COLO829 (cell line): Measurements from ENCODE around the gene VAC14.

Experiments
- DNase-seq: peaks from one replicate; pipeline ENCODE4 v3.0.0; 2012; ENCODE audit warnings: low spot score

Gene VAC14

GRCh38 chr16:70691223-70692129 is 109.5 kb downstream of the VAC14 start:
- no peak for DNase-seq

GRCh38 chr16:70689970-70690891 is 110.7 kb downstream of the VAC14 start:
- DNase-seq = no peak

GRCh38 chr16:70689035-70689969 is 111.7 kb downstream of the VAC14 start:
- no peak for DNase-seq

DNA sequence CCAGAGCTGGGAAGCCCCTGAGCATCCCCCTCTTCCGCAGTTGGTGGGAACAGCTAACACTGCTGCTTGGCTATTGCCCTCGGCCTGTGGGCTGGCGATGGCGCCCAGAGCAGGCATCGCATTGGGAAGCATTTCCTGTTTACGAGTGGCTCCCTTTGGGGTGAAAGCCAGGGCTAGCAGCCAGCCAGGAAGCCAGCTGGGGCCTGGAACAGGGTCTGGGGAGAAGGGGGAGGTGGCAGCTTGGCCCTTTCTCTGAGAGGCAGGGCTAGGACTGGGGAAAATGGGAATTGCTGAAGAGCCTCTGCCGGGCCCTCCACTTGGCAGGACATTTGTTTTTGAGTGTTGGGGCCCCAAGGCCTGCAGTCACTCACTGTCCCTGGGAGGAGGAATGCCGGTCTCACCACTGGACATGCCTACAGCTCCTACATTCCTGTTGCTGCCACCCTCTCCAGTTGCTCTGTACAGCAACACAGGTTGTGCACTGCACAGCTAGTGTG is 112.7 kb downstream of the VAC14 start:
- DNase-seq = no peak

- DNase-seq = no peak
Observed at GRCh38 chr16:70687671-70688245, 113.2 kb downstream of the VAC14 start.

DNA sequence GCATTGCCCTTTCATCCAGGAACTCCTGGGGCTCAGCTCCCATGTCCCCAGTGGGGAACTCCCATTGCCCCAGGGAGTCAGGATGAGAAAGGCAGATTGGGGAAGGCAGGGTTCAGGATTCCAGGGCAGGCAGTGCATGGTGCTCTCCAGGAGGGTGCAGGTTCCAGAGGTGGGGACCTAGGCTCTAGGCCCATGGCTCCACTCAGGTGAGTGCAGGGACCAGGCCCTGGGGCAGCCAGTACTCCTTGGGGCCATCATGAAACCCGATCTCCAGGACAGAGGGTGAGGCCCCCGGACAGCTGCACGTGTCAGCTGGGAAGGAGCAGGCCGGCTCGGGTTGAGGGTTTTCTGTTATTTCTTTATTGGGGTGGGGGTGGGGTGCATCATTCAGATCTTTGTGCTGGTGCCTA is 113.9 kb downstream of the VAC14 start:
- no peak for DNase-seq

DNA sequence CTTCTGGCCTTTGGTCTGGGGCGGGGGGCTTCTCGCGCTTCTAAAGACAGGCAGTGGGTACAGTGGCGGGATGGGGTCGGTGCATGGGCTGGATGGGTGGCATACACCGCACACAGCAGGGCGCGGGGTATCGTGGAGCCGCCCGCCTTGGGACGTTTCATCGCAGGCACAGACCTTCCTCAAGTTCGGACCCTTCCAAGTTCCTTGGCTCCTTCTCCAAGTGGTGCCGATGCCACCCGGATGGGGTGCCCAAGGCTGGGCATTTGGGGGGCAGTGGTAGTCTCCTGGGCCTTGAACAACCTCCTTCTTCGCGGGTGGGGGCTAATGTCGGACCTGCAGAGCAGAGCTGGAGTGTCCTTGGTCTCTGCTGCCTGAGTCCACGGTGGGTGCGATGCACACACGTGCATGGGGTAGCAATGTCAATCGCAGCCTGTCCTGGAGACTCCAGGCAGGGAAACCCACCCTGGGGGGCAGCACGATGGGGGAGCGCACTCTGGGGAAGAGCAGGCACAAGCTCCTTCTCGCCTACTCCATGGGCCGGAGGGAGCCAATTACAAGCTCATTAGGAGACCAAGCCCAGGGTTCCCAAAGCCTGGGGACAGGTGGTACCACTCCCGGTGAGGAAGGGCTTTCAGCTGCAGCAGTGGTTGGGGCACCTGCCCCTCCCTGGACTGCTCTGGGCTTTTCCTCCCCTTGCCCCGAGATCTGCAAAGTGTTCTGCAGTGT is 114.4 kb downstream of the VAC14 start:
- no peak for DNase-seq

DNA sequence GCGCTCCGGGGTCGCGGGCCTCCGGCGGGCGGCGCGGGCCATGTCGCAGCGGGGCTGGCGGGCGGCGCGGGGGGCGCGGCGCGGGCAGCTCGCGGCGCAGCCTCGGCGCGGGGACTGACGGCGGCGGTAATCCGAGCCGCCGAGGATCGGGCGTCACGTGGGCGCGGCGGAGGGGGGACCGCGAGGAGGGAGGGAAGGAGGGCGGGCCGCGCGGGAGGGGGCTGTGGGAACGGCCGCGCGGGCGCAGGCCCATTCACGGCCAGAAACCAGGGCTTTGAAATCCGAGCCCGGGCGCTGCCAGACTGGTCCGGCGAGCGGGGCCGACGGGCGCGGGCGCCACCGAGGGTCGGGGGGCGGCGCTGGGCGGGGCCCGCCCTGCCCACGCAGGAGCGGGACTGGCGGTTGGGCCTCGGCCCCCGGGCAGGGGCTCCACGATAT is 115.0 kb downstream of the VAC14 start, which contains the start of gene MTSS2:
Gene MTSS2 (minus strand): TSS at position 116 of the 438 bp plus-strand sequence. CDS start 262 bp downstream, outside the sequence.
- DNase-seq = peak; percentile 45

DNA sequence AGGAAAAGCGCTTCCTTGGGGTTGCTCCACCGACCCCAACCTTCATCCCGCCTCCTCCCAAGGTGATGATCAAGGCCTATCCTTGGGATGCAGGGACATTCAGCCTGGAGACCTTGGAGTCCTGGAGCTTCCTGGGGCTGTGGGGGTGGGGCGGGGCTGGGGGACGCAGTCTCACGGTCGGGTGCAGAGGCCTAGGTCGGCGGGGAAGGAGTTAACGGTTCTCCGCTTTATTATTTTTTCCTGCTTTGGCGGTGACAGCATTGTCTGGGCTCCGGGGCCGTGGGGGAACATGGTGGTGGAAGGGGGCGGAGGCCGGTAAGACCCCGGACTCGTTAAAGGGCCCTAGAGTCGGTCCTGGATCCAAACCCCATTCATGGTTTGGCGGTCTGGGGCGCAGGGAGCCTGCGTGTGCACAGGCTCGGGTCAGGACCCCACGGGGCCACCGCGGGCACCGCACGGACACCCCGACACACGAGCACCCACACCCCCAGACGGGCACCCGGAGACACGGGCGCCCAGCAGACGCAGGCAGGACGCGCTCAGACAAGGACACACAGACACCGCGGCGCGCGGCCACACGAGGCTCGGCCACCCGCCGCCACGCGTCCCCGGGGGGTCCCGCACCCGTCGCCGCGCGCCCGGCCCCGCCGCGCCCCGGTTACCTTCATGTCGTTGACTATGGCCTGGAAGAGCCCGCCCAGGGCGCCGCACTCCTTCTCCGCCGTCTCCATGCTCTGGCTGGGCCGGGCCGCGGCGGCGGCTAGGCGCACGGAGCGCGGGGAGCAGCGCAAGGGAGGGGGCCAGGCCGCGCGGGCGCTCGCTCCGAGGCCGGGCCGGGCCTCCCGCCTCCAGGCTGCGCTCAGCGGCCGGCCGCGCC is 115.7 kb downstream of the VAC14 start:
- DNase-seq = no peak

DNA sequence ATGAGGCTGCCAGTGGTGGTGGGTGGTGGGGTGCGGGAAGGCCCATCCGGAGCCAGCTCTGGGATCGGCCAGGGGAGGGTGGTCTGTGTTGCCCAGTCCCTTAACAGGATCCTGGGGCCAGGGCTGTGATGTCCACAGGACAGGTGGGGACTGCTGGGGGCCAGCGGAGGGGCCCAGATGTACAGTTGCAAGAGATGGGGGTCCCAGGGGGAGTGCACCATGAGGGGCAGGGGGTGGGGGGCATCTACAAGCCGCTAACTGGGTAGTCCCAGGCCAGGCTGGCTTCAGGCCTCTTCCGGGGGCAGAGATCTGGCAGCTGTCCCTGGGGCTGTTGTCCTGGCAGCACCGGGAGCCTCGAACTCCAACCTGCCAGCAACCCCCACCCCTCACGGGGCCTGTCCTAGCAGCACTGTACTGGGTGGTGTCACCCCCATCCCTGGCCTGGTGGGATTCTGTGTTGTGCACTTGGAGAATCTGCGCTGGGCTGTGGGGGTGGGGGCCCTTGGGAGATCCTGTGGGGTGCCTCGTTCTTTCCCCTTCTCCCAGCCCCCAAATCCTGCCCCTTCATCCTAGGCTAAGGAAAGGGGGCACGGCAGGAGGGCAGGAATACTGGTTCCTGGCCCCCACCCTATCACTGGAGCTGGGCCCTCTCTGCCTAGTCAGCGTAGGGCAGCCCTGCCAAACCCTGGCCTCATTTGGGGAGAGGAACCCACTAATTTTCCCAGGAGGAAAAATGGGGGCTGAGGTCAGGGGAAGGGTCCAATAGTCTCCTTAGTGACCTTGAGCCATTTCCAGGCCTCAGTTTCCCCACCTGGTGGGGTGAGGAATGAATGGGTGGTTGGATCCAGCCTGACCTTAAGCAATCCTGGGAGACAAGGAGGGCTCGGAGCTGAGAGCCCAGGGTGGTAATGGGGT is 116.6 kb downstream of the VAC14 start:
- DNase-seq = no peak

GRCh38 chr16:70683146-70683944 is 117.6 kb downstream of the VAC14 start:
- no peak for DNase-seq

DNA sequence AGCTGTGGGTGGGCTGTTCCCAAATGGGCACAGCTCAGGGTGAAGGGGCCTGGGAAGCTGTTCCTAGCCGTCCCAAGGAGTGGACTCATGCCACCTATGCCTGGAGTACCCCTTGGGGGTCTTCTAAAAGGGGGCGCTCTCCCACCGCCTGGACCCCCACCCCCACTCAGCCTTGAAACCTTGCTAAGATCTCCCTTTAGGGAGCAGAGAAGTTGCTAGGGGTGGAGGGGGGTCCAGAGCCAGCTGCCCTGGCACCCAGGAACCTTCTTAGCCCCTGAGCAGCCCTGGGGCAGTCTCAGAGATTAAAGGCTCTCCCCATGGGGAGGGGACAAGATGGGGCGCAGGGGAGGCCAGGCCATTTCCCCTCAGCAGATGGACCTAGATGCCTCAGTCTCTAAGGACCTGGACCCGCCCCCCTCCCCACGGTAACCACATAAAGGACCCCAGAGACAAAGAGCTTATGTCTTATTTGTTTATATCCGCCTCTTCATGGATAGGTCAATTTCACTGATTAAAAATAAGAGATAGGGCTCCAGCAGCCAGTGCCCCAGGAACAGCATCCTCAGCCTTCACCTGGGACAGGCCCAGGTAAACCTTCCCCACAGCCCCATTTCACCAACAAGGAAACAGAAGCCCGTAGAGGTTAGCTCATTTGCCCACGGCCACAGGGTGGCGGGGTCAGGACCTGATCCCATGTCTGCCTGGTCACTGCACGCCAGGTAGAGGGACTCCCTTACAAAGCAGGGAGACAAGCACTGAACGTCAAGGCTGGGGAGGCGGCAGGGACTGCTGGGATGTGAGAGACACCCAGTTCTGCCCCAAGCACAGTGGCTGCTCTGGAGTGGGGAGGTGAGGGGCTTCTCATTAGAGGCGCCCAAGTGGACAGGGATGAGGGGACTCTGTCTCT is 118.5 kb downstream of the VAC14 start:
- no peak for DNase-seq

DNA sequence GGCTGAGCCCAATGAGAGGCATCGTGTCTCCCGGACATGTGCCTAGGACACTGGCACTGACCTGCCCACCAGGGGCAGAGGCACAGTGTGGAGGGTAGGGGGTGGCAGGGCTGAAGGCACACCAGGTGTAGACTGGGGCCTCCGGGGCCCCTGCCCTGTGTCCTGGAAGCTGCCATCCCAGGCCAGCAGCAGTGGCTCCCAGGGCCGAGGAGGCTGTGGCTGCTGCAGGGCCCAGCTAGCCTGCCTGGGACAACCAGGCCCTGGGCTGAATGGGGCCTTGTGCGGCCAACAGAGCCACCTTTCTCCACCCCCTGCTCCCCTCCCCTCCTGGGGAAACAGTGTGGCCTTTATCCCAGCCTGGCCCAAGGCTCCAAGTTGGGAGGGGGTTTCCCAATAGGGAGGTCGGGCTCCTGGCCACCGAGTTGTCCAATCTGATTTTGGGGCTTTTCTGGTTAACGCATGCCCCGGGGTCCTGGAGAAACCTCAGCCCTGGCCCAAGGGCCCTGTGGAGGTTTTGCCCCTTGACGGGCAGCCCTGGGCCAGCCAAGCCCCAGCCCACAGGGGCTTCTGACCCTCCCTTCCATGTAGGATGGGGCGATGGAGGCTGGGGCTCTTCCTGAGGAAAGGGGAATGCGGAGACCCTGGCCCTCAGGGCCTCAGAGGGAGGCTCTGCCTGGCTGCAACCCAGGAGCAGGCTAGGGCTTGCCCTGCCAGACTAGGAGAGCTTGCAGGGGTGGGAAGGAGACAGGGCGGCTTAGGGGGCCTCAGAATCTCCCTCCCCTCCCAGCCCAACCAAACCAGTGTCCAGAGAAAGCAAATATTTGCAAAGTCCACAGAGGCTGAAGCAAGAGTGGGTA is 119.3 kb downstream of the VAC14 start:
- DNase-seq = peak; percentile 56

GRCh38 chr16:70680495-70681381 is 120.2 kb downstream of the VAC14 start:
- no peak for DNase-seq
